GM06990 (cell line): ENCODE results near the gene TKT.

Experiments used
- DNase-seq: peaks from one replicate; pipeline ENCODE4 v3.0.0-alpha.2; 2011; ENCODE audit not compliant: insufficient read length; ENCODE audit errors: extremely low read depth
- H3K27me3 ChIP-seq: replicated peaks from 2 replicates; pipeline ENCODE4 v1.6.0; 2011; ENCODE audit warnings: low read length; ENCODE audit not compliant: control insufficient read depth, insufficient read depth
- H3K36me3 ChIP-seq: 2 replicates; pipeline ENCODE4 v1.5.1; 2011; ENCODE audit warnings: low read length; ENCODE audit not compliant: control insufficient read depth, insufficient read depth
- H3K4me3 ChIP-seq: replicated peaks from 2 replicates; pipeline ENCODE4 v1.5.1; 2011; ENCODE audit warnings: low read depth, mild to moderate bottlenecking, control low read depth, low read length
- TF ChIP-seq, protein P1 (sequence below): IDR thresholded peaks from 2 replicates; pipeline ENCODE4 v1.5.1; 2011; ENCODE audit warnings: low read length, control low read depth, mild to moderate bottlenecking, inconsistent platforms; ENCODE audit not compliant: insufficient read depth, poor library complexity, severe bottlenecking

TKT gene

DNA sequence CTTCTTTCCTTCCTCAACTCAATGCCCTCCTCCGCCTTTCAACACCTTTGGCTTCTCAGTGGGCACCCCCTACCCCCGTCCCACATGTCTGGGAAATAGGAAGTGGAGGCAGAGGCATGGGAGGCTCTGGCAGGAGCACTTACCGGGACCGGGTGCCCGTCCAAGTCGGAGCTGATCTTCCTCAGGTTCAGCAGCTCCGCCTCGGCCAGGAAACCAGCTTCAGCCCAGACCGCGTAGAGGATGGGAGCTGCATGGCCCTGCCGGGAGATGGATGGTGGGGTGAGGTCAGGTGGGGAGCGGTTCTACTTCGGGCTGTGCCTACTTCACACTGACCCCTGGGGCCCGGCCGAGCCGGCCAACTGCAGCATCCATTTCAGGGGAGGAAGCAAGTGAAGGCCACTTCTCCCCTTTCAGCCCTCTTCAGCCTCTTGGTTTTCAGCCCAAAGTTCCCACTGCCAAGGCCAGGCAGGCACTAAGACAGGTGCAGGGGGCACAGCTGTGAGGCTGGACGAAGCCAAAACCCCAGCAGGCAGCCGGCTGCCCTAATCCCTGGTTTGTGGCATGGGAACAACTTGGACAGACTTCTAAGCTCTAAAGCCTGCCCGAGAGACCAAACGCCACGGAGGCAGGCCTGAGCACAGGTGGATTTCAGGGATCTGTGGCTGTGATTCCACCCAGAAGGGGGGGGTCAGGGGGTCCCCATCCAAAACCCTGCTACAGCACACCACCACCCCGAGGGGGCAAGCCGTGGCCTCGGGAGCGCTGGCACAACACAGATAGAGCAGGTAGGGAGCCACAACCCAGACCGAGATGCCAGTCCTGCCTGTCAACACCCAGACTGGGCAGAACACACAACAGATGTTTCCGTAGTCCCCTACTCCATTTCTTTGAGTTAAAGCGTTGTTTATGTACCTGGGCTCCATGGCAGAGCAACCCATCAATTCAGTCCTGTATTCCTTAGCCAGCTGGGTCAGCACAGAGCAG is 14.5 kb downstream of the TKT start:
- peaks cover 37% of the 10 kb centered on the region for H3K36me3 ChIP-seq
- TF ChIP-seq, protein P1, sequence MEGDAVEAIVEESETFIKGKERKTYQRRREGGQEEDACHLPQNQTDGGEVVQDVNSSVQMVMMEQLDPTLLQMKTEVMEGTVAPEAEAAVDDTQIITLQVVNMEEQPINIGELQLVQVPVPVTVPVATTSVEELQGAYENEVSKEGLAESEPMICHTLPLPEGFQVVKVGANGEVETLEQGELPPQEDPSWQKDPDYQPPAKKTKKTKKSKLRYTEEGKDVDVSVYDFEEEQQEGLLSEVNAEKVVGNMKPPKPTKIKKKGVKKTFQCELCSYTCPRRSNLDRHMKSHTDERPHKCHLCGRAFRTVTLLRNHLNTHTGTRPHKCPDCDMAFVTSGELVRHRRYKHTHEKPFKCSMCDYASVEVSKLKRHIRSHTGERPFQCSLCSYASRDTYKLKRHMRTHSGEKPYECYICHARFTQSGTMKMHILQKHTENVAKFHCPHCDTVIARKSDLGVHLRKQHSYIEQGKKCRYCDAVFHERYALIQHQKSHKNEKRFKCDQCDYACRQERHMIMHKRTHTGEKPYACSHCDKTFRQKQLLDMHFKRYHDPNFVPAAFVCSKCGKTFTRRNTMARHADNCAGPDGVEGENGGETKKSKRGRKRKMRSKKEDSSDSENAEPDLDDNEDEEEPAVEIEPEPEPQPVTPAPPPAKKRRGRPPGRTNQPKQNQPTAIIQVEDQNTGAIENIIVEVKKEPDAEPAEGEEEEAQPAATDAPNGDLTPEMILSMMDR: no peak
- H3K27me3 ChIP-seq: no peaks in the 10 kb centered on the region
- DNase-seq: no peak
- H3K4me3 ChIP-seq: no peak overlapping the region

DNA sequence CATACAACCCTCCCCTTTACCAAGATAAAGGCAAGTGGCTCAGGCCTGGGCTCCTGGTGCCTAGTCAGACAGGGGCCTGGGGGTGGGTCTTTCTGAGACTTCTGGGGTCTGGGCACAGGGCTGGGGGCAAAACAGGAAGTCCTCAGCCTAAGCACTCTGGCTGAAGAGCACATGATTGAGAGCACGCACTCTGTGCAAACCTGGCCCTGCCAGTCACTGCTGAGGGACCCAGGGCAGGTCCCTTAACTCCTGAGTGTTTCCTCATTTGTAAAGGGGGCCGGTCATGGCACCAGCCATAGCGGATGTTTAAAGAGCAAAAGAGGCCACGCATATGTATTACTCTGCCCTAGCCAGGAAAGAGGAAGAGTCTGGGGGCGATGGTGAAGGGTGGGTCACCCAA is 16.0 kb downstream of the TKT start:
- no peaks in the 10 kb centered on the region for H3K27me3 ChIP-seq
- H3K36me3 ChIP-seq: peaks cover 47% of the 10 kb centered on the region
- DNase-seq: no peak
- TF ChIP-seq, protein P1: no peak
- H3K4me3 ChIP-seq: no peak overlapping the region

DNA sequence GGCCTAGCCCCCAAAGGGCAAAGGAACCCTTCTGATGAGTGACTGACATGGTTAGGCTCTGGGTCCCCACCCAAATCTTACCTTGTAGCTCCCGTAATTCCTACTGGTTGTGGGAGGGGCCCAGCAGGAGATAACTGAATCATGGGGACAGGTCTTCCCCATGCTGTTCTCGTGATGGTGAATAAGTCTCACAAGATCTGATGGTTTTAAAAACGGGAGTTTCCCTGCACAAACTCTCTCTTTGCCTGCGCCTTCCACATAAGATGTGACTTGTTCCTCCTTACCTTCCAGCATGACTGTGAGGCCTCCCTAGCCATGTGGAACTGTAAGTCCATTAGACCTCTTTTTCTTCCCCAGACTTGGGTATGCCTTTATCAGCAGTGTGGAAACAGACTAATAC is 16.9 kb downstream of the TKT start:
- peaks cover 50% of the 10 kb centered on the region for H3K36me3 ChIP-seq
- H3K27me3 ChIP-seq: no peaks in the 10 kb centered on the region

DNA sequence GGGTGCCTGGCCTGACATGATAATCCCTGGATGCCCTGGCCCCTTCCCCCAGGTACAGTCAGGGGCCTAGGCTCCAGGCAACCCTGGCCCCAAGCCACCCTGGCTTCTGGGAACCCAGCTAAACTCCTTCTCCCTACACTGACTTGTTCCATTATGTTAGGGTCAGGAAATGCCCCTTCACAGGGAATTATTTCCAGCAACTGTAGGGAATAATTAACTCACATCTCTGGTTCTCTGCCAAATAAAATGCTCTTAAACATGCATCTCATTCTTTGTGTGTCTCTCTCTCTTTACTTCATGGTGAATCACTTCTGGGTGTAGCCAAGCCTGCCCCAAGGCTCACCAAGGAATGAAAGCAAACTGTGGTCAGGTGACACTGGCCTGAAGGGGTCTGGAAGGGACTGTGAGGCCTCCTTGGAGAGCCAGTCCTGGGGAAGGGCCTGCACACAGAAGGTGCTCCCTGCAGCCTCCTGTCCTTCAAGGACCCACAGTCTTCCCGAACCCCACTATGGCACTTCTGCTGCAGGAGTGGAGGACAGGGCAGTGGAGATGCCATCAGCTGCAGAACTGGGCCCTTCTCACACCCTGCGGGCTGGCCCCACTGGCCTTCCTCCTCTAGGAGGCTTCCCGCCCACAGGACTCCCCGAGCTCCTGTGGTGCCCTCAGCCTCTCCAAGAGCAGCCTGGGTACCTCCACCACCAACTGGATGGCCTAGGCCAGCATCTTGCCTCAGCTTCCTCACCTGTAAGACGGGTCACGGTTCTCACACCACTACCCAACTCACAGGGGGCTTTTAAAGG is 17.6 kb downstream of the TKT start:
- DNase-seq: no peak

More for the DNA sequence above, 16.9 kb downstream of the TKT start:
- H3K4me3 ChIP-seq: no peak overlapping the region
- TF ChIP-seq, protein P1: no peak
- no peak for DNase-seq

DNA sequence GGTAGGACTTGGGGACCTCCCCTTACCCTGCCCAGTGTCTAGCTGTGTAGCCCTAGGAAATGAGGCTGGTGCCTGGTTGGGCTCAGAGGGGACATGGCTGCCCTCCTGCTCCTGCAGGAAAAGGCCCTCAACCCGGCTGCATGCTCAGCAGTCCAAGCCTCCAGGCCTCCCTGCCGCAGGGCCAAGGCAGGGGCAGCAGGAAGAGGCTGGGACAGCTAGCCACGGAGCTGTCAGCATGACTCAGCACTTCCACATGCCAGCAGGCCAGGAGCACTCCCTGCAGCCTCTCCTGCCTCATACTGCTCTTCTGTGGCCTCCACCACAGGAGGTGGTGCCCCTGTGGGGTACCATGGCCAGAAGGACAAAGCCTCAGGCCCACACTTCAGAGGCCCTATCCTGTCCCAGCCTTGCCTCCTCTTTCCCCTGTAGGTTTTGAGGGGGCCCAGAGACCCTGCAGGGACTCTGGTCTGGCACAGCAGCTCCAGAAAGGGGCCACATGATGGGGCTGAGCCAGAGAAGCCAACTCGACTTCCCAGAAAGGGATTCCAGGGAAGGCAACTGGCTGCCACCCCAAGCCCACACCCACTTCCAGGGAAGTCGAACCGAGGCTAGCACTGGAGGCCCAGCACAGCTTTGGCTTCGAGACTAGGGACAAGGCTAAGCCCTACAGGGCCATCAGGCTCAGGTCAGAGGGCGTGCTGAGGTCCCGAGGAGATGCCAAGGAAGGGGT is 19.5 kb downstream of the TKT start:
- DNase-seq: no peak
- Histone ChIP-seq H3K4me3 (no peak overlapping the region), H3K27me3 (no peaks in the 10 kb centered on the region), H3K36me3 (peaks cover 47% of the 10 kb centered on the region)
- TF ChIP-seq, protein P1: no peak

More for the DNA sequence above, 17.6 kb downstream of the TKT start:
- TF ChIP-seq, protein P1: no peak
- H3K4me3 ChIP-seq: no peak overlapping the region
- H3K27me3 ChIP-seq: no peaks in the 10 kb centered on the region
- H3K36me3 ChIP-seq: peaks cover 49% of the 10 kb centered on the region
